Activated CD8-positive, alpha-beta T cell treated with anti-CD3 and anti-CD28 coated beads for 36 hours (primary cell): ENCODE measurements around the gene SCO2. TPM values are rescaled to one million over a fixed set of nuclear protein-coding genes. Genes with fewer than 3 reads are reported as not detected.

Experiments used
- ATAC-seq: fragments of 200-7000 bp; cut with Tn5 transposase; one replicate; pipeline ENCODE4 v1.10.0; 2021; ENCODE audit warnings: mild to moderate bottlenecking, moderate library complexity
- CTCF ChIA-PET: fragments of 350-600 bp; sonication (Branson Sonifier 250); formaldehyde crosslinking; loops from one replicate; lab custom pipeline; 2021; ENCODE audit warnings: antibody characterized with exemption; lab: Charles Lee
- POLR2A ChIA-PET: fragments of 350-600 bp; sonication (Branson Sonifier 250); formaldehyde crosslinking; loops from one replicate; lab custom pipeline; 2021; ENCODE audit warnings: antibody characterized with exemption; lab: Charles Lee
- DNase-seq: peaks from one replicate; pipeline ENCODE4 v3.0.0-alpha.2; 2020
- H3K27ac Mint-ChIP-seq: one replicate; pipeline ENCODE4 v1.8.0; 2021; ENCODE audit warnings: mild to moderate bottlenecking, mixed read lengths
- H3K27me3 Mint-ChIP-seq: one replicate; pipeline ENCODE4 v1.8.0; 2021; ENCODE audit warnings: mixed read lengths
- H3K36me3 Mint-ChIP-seq: one replicate; pipeline ENCODE4 v1.8.0; 2021; ENCODE audit warnings: low read depth, mixed read lengths
- H3K4me1 Mint-ChIP-seq: one replicate; pipeline ENCODE4 v1.8.0; 2021; ENCODE audit warnings: low read depth, mixed read lengths
- H3K4me3 Mint-ChIP-seq: one replicate; pipeline ENCODE4 v1.8.0; 2021; ENCODE audit warnings: mild to moderate bottlenecking, moderate library complexity, mixed read lengths
- H3K9me3 Mint-ChIP-seq: one replicate; pipeline ENCODE4 v1.8.0; 2021; ENCODE audit warnings: mixed read lengths
- intact Hi-C: fragments of 100-400 bp; cut with micrococcal nuclease; formaldehyde crosslinking; loops from one replicate; pipeline ENCODE4 v1.10.0; 2022
- total RNA-seq, 2 experiments: library from RNA; stranded (reverse); gene quantifications; one replicate each; pipeline ENCODE4 v1.2.3, GENCODE V29; 2021
- TF ChIP-seq, protein P1 (sequence below): fragments of 200-600 bp; IDR thresholded peaks from one replicate; pipeline ENCODE4 v1.8.0; 2022; ENCODE audit warnings: antibody characterized with exemption, mild to moderate bottlenecking

Gene SCO2
- total RNA-seq, 2 experiments from 2014 or later, result 2.7 TPM; not detected in 1

DNA sequence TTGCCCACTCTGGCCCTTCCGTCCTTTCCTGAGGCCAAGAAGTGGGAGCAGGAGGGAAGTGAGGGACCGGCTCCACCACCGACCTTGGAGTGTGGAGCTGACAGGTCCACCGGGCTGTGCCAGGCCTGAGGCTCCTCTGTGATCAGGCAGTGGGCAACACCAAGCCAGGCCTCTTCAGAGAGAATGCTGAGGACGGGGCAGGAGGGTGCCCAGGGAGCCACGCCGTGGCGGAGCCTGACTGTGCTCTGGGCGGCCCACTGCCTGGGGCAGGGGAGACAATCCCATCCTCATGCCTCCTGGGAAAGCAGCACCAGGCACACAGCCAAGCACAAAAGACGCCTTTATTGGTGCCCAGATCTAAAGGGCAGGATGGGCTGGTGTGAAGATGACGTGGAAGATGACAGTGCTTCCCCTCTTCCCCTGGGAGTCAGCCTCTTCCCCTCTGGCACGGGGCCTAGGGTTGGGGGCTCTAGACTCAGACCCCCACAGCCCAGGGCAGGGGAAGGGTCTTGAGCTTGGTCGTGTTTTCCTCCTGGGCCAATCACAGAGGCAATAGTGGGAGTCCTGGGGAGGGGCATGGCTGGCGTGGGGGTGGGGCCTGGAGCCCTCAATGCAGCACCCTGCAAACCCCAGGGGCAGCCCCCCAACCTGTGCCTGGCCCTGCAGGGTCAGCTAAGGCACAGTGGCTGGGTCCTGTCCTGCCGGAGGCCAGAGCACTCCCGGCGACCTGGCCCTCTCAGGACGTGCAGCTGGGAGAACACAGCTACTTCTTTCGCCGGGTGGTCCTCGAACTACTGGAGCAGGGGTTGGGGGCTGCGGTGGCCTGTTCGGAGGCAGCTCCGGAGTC, 22.5 kb downstream of the SCO2 start:
- peaks cover 4% of the 10 kb centered on the region for H3K36me3 Mint-ChIP-seq
- ATAC-seq (no peak), DNase-seq (no peak)
- H3K9me3 Mint-ChIP-seq, result no peaks in the 10 kb centered on the region
- POLR2A ChIA-PET, result interaction anchor here (0.8 to 1.3 kb wide), 4 partner anchors 23 to 118 kb away, joined by 3 to 5 read pairs (median 4); partner anchors contain the start of gene SCO2
- CTCF ChIA-PET, result interaction anchor here (1.3 to 9.9 kb wide), 2 partner anchors 23 to 118 kb away, joined by 3 to 80 read pairs; partner anchors contain the start of gene SCO2
- no peak overlapping the region for H3K4me3 Mint-ChIP-seq
- H3K27me3 Mint-ChIP-seq, result no peaks in the 10 kb centered on the region
- H3K27ac Mint-ChIP-seq, result no peak overlapping the region
- H3K4me1 Mint-ChIP-seq, result no peaks in the 10 kb centered on the region
- intact Hi-C loops, result no loop called here
- TF ChIP-seq, protein P1, sequence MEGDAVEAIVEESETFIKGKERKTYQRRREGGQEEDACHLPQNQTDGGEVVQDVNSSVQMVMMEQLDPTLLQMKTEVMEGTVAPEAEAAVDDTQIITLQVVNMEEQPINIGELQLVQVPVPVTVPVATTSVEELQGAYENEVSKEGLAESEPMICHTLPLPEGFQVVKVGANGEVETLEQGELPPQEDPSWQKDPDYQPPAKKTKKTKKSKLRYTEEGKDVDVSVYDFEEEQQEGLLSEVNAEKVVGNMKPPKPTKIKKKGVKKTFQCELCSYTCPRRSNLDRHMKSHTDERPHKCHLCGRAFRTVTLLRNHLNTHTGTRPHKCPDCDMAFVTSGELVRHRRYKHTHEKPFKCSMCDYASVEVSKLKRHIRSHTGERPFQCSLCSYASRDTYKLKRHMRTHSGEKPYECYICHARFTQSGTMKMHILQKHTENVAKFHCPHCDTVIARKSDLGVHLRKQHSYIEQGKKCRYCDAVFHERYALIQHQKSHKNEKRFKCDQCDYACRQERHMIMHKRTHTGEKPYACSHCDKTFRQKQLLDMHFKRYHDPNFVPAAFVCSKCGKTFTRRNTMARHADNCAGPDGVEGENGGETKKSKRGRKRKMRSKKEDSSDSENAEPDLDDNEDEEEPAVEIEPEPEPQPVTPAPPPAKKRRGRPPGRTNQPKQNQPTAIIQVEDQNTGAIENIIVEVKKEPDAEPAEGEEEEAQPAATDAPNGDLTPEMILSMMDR, result no peak

DNA sequence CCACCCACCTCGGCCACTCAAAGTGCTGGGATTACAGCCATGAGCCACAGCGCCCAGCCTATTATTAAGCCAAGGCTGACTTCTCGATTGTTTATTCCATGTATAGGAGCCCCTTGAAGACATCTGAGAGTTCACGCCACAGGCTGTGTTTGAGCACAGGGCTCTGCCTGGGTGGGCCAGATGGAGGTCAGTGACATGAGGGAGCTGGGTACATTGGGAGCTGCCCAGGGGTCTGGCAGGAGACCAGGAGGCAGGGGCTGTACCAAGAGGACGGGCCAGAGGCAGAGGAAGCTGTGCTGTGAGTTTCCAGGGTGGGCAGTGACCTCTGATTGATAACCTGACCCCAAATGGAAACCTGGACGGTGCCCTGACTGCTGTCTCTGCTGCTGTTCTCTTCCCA, 23.3 kb downstream of the SCO2 start:
- ATAC-seq (no peak), DNase-seq (no peak)
- no peak overlapping the region for H3K27ac Mint-ChIP-seq
- CTCF ChIA-PET, result interaction anchor here (1.3 kb wide), 1 partner anchor 119 kb away, joined by 3 read pairs; no protein-coding TSS in a partner anchor
- POLR2A ChIA-PET, result interaction anchor here (0.6 to 1.3 kb wide), 4 partner anchors 23 to 300 kb away, joined by 3 to 5 read pairs (median 4); partner anchors contain the start of gene SCO2
- peaks cover 2% of the 10 kb centered on the region for H3K36me3 Mint-ChIP-seq
- intact Hi-C loops, result no loop called here
- no peaks in the 10 kb centered on the region for H3K27me3 Mint-ChIP-seq
- no peak overlapping the region for H3K4me3 Mint-ChIP-seq
- H3K4me1 Mint-ChIP-seq, result no peaks in the 10 kb centered on the region
- H3K9me3 Mint-ChIP-seq, result no peaks in the 10 kb centered on the region
- TF ChIP-seq, protein P1, result no peak

DNA sequence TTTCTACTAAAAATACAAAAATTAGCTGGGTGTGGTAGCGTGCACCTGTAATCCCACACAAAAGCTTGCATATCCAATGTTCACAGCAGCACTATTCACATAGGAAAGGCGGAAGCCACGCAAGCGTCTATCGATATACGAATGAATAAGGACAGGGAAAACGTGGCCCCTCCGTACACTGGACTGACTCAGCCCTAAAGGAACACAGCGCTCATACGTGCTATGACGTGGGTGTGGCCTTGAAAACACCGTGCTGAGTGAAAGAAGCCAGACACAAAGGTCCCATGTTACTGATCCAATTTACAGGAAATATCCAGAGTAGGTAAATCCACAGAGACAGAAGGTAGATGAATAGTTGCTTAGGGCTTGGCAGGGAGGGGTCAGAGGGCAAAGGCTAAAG, 24.9 kb downstream of the SCO2 start:
- DNase-seq, result no peak
- Mint-ChIP-seq H3K4me1 (no peaks in the 10 kb centered on the region), H3K9me3 (no peaks in the 10 kb centered on the region), H3K36me3 (no peaks in the 10 kb centered on the region), H3K27ac (no peak overlapping the region), H3K4me3 (no peak overlapping the region), H3K27me3 (no peaks in the 10 kb centered on the region)
- ChIA-PET POLR2A (interaction anchor here (0.9 to 1.6 kb wide), 4 partner anchors 13 to 29 kb away, joined by 4 to 5 read pairs (median 4); partner anchors contain the start of genes MIOX and SCO2), CTCF (no interaction called here)
- intact Hi-C loops, result no loop called here
- ATAC-seq, result no peak
- TF ChIP-seq, protein P1, result no peak

DNA sequence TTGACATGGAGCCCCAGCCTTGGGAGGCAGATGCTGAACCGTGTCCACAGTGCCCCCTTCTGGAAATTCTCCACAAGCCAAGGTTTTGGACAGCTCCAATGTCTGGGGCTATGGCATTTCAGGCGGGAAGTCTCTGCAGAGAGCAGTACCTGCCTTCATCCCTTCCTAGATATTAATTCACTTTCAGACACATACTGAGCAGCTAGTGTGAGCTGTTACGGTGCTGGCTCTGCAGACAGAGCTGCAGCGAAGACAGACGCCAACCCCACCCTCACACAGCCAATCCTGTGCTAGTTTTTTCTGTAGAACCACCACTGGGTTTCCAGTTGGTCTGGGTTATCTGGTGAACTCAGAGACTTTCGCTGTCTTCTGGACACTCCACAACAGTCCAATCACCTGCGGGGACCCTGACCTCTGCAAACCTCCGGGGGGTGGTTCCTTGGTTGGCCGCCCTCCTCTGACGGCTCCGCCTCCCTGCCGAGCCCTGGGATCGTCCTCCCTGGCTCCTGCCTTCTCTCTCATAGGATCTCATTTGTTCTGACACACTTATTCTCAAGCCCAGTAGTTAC, 27.0 kb downstream of the SCO2 start:
- H3K27me3 Mint-ChIP-seq, result no peaks in the 10 kb centered on the region
- ATAC-seq, result peak; percentile 95
- no peaks in the 10 kb centered on the region for H3K4me1 Mint-ChIP-seq
- H3K27ac Mint-ChIP-seq, result no peak overlapping the region
- POLR2A ChIA-PET, result interaction anchor here (0.6 to 1.2 kb wide), 5 partner anchors 41 to 255 kb away, joined by 3 to 5 read pairs (median 3); no protein-coding TSS in a partner anchor
- H3K36me3 Mint-ChIP-seq, result no peaks in the 10 kb centered on the region
- intact Hi-C loops, result no loop called here
- TF ChIP-seq, protein P1, result peak; percentile 79
- peak; percentile 80 for DNase-seq
- no peaks in the 10 kb centered on the region for H3K9me3 Mint-ChIP-seq
- H3K4me3 Mint-ChIP-seq, result no peak overlapping the region
- CTCF ChIA-PET, result interaction anchor here (0.7 to 2.8 kb wide), 32 partner anchors 8 to 254 kb away, joined by 3 to 19 read pairs (median 4); partner anchors contain the start of genes ADM2, HDAC10, LMF2 and MAPK12
